MCF 10A (cell line): ENCODE data around the gene FHIP1B. TPM values are rescaled to one million over a fixed set of nuclear protein-coding genes. Genes with fewer than 3 reads are reported as not detected.

Experiments
- BruUV-seq: library from RNA; stranded (reverse); fragments of 400-500 nt; replicated peaks from 2 replicates; lab custom pipeline; 2021; lab: Mats Ljungman, UMichigan
- CTCF ChIA-PET: fragments of 300-600 bp; sonication (Branson Sonifier 250); formaldehyde crosslinking; extraction: SDS; loops from one replicate; lab custom pipeline; 2021; ENCODE audit warnings: antibody characterized with exemption, inconsistent platforms; lab: Yijun Ruan, JAX
- POLR2A ChIA-PET: fragments of 300-600, 350-650 bp; sonication (Branson Sonifier 250); formaldehyde crosslinking; extraction: SDS; loops from one replicate; lab custom pipeline; 2020; ENCODE audit warnings: antibody characterized with exemption, inconsistent platforms; lab: Yijun Ruan, JAX
- DNase-seq: peaks from one replicate; pipeline ENCODE4 v3.0.0-alpha.2; 2018; ENCODE audit not compliant: unreplicated experiment
- H3K27ac Mint-ChIP-seq: one replicate; pipeline ENCODE4 v1.8.0; 2022; ENCODE audit warnings: mild to moderate bottlenecking, low read depth, mixed read lengths; ENCODE audit not compliant: unreplicated experiment
- H3K27me3 Mint-ChIP-seq: one replicate; pipeline ENCODE4 v1.8.0; 2022; ENCODE audit warnings: mixed read lengths; ENCODE audit not compliant: insufficient read depth, unreplicated experiment
- H3K36me3 Mint-ChIP-seq: one replicate; pipeline ENCODE4 v1.8.0; 2022; ENCODE audit warnings: mild to moderate bottlenecking, moderate library complexity, mixed read lengths; ENCODE audit not compliant: insufficient read depth, unreplicated experiment
- H3K4me1 Mint-ChIP-seq: one replicate; pipeline ENCODE4 v1.8.0; 2022; ENCODE audit warnings: mixed read lengths; ENCODE audit not compliant: insufficient read depth, unreplicated experiment
- H3K4me3 Mint-ChIP-seq: one replicate; pipeline ENCODE4 v1.8.0; 2022; ENCODE audit warnings: mild to moderate bottlenecking, moderate library complexity, mixed read lengths; ENCODE audit not compliant: unreplicated experiment
- H3K9me3 Mint-ChIP-seq: one replicate; pipeline ENCODE4 v1.8.0; 2022; ENCODE audit warnings: mixed read lengths; ENCODE audit not compliant: unreplicated experiment
- intact Hi-C: fragments of 100-400 bp; cut with micrococcal nuclease; formaldehyde crosslinking; loops from 2 replicates; pipeline ENCODE4 v1.14.1; 2022
- total RNA-seq: library from RNA; stranded (reverse); gene quantifications from 2 replicates; pipeline ENCODE4 v1.2.3, GENCODE V29; 2022
- TF ChIP-seq, protein P1 (sequence below): fragments of 200-600 bp; IDR thresholded peaks from one replicate; pipeline ENCODE4 v1.8.0; 2022; ENCODE audit warnings: antibody characterized with exemption, mild to moderate bottlenecking; ENCODE audit not compliant: unreplicated experiment

FHIP1B gene
- total RNA-seq, 1 experiment from 2014 or later, result 44.6 TPM

DNA sequence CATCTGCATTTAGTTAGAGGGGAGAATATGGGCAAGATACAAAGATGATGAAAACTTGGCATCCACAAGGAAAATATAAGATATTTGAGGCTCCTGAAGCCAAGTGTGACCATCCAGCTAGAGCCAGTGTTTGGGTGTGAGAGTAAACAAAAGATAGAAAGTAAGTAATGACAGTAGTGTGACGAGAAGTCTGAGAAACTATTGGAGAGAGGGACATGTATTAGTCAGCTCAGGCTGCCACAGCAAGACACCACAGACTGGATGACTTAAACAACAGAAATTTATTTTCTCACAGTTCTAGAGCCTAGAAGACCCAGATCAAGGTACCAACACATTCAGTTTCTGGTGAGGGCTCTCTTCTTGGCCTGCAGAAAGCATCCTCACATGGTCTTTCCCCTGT is 18.8 kb upstream of the FHIP1B start:
- H3K4me1 Mint-ChIP-seq, result peaks cover 14% of the 10 kb centered on the region
- H3K4me3 Mint-ChIP-seq, result no peak overlapping the region
- TF ChIP-seq, protein P1, sequence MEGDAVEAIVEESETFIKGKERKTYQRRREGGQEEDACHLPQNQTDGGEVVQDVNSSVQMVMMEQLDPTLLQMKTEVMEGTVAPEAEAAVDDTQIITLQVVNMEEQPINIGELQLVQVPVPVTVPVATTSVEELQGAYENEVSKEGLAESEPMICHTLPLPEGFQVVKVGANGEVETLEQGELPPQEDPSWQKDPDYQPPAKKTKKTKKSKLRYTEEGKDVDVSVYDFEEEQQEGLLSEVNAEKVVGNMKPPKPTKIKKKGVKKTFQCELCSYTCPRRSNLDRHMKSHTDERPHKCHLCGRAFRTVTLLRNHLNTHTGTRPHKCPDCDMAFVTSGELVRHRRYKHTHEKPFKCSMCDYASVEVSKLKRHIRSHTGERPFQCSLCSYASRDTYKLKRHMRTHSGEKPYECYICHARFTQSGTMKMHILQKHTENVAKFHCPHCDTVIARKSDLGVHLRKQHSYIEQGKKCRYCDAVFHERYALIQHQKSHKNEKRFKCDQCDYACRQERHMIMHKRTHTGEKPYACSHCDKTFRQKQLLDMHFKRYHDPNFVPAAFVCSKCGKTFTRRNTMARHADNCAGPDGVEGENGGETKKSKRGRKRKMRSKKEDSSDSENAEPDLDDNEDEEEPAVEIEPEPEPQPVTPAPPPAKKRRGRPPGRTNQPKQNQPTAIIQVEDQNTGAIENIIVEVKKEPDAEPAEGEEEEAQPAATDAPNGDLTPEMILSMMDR, result no peak
- H3K27ac Mint-ChIP-seq, result no peak overlapping the region
- intact Hi-C loops, result no loop called here
- H3K27me3 Mint-ChIP-seq, result no peaks in the 10 kb centered on the region
- no peaks in the 10 kb centered on the region for H3K9me3 Mint-ChIP-seq
- H3K36me3 Mint-ChIP-seq, result no peaks in the 10 kb centered on the region
- ChIA-PET POLR2A (no interaction called here), CTCF (interaction anchor here (0.5 to 7.5 kb wide), 9 partner anchors 8 to 746 kb away, joined by 3 to 185 read pairs (median 4); partner anchors contain the start of gene CAVIN3)
- DNase-seq, result no peak
- BruUV-seq, result no TSS peak

DNA sequence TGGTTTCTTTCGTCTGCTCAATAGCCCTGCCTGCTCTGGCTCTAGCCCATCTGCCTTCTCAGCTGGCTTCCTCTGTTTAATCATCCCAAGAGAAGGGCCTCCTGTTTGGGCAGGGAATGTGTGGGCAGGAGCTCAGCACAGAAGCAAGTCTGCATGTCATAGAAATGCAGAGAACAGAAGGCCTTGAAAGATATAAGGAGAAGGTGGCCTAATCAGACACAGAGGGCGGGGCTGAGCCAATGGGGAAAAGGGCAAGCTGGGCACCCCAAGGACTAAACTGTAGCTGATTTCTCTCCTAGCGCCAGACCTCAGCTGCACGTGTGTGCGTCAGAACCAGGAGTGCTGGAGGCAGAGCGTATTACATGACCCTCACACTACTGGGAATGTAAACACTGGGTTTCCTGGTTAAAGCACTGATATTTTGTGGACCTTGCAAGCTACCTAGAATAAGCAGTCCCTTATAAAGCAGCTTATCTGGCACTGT is 17.6 kb upstream of the FHIP1B start:
- Mint-ChIP-seq H3K27ac (no peak overlapping the region), H3K27me3 (no peaks in the 10 kb centered on the region), H3K36me3 (no peaks in the 10 kb centered on the region), H3K9me3 (no peaks in the 10 kb centered on the region), H3K4me1 (peaks cover 16% of the 10 kb centered on the region), H3K4me3 (no peak overlapping the region)
- BruUV-seq, result no TSS peak
- TF ChIP-seq, protein P1, result no peak
- CTCF ChIA-PET, result interaction anchor here (0.6 to 7.5 kb wide), 22 partner anchors 9 to 229 kb away, joined by 3 to 185 read pairs (median 9); partner anchors contain the start of genes CAVIN3, CCKBR, CNGA4 and FHIP1B
- no peak for DNase-seq
- intact Hi-C loops, result loop anchor here (1.0 to 2.0 kb wide), 4 partner anchors 46 to 111 kb away; no protein-coding TSS in a partner anchor
- POLR2A ChIA-PET, result interaction anchor here (0.9 to 3.9 kb wide), 2 partner anchors 17 to 47 kb away, joined by 3 to 31 read pairs; partner anchors contain the start of gene FHIP1B

DNA sequence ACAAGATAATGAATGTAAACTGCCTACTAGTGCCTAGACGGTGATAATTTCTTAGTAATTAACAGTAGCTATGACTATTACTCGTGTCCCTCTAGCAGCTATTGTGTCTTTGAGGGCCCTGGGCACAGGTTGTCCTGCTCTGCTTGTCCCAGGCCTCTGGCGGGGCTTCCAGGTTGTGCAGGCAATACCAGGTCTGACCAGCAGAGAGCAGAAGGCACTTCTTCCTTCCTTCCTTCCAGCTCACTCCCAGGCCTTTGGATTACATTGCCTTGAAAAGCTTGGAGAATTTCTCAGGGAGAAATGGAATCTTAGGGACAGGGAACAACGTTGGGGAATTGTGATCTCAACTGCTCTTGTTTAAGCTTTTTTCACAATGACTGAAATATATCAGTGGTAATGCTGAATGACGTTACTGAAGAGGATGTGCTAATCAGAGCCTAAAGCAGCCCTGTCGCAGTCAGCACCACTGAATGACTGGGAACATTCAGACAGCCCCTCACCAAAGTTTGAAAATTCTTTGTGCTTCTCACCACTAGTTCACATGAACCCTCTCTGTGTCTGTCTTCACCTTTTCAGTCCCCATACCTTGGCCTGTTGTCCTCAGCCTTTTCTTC is 16.8 kb upstream of the FHIP1B start:
- no peak overlapping the region for H3K4me3 Mint-ChIP-seq
- no peaks in the 10 kb centered on the region for H3K36me3 Mint-ChIP-seq
- no peaks in the 10 kb centered on the region for H3K9me3 Mint-ChIP-seq
- ChIA-PET CTCF (interaction anchor here (0.6 to 7.5 kb wide), 46 partner anchors 9 to 257 kb away, joined by 3 to 185 read pairs (median 4); partner anchors contain the start of genes ARFIP2, CAVIN3, CCKBR and CNGA4), POLR2A (interaction anchor here (0.9 to 3.9 kb wide), 4 partner anchors 17 to 68 kb away, joined by 3 to 31 read pairs (median 14); partner anchors contain the start of genes CAVIN3 and FHIP1B)
- BruUV-seq, result no TSS peak
- TF ChIP-seq, protein P1, result peak; percentile 87
- peaks cover 16% of the 10 kb centered on the region for H3K4me1 Mint-ChIP-seq
- intact Hi-C loops, result loop anchor here (1.0 to 2.0 kb wide), 4 partner anchors 47 to 112 kb away; no protein-coding TSS in a partner anchor
- H3K27me3 Mint-ChIP-seq, result no peaks in the 10 kb centered on the region
- no peak overlapping the region for H3K27ac Mint-ChIP-seq
- DNase-seq, result peak; percentile 74
